Measurements from ENCODE around the gene STRIP1. TPM values are rescaled to one million over a fixed set of nuclear protein-coding genes. Genes with fewer than 3 reads are reported as not detected.

Gene STRIP1
- total and polyA plus RNA-seq, 10 of the 15 experiments (the other 5 are each of a cell fraction or from before 2014, with no cell fraction given), result 6.3 to 26.6 (median 18.0) TPM

- ChIA-PET SMC1A (ENCODE audit: uncharacterized antibody, unreplicated experiment) (no interaction called here), CTCF (interaction anchor here (1.7 to 7.9 kb wide), 2 partner anchors 8 to 10 kb away, joined by 7 to 57 read pairs; no protein-coding TSS in a partner anchor)
- TF ChIP-seq KDM1A (IDR thresholded peaks at IDR 0.05; ENCODE audit: borderline replicate concordance) (no peak), PKNOX1 (IDR thresholded peaks at IDR 0.05) (no peak), MEF2B (IDR thresholded peaks at IDR 0.05; ENCODE audit: partially characterized antibody, poor library complexity, severe bottlenecking) (no peak), E4F1 (IDR thresholded peaks at IDR 0.05; ENCODE audit: borderline replicate concordance, partially characterized antibody) (no peak), E2F4 (IDR thresholded peaks at IDR 0.05; ENCODE audit: low read depth, low read length) (no peak), NFYB (IDR thresholded peaks at IDR 0.05; ENCODE audit: insufficient read depth, low read depth, low read length) (no peak), IKZF2 (IDR thresholded peaks at IDR 0.05) (no peak), BMI1 (IDR thresholded peaks at IDR 0.05; ENCODE audit: borderline replicate concordance) (no peak), BCL11A (IDR thresholded peaks at IDR 0.05; ENCODE audit: low read depth, low read length) (no peak), BCL3 (IDR thresholded peaks at IDR 0.05; ENCODE audit: borderline replicate concordance, insufficient read depth, low read depth, low read length, poor library complexity, severe bottlenecking) (no peak), ZSCAN29 (IDR thresholded peaks at IDR 0.05) (no peak), MAX (IDR thresholded peaks at IDR 0.05; ENCODE audit: low read depth, low read length) (no peak), ZNF687 (IDR thresholded peaks at IDR 0.05) (no peak), MTA3 (IDR thresholded peaks at IDR 0.05; ENCODE audit: borderline replicate concordance, low read length) (no peak)
These were observed 13.1 kb upstream of the STRIP1 start for GRCh38 chr1:110021285-110021684.

More at GRCh38 chr1:110021285-110021684, 13.1 kb upstream of the STRIP1 start:
- WGBS (ENCODE audit: insufficient coverage, insufficient replicate concordance, low lambda C conversion rate, missing lambda C conversion rate), result 97% methylated on average over 3 of the region's 3 CpGs
- Histone ChIP-seq H3K9ac (ENCODE audit: control insufficient read depth, insufficient read depth, low read length) (no peak overlapping the region), H4K20me1 (ENCODE audit: control insufficient read depth, insufficient read depth) (no peaks in the 10 kb centered on the region), H2AFZ (ENCODE audit: control insufficient read depth, low read depth, low read length) (no peak overlapping the region), H3K4me3 (no peak overlapping the region), H3K79me2 (ENCODE audit: control insufficient read depth, insufficient read depth, low read length) (no peaks in the 10 kb centered on the region), H3K9me3 (replicated peaks; ENCODE audit: control insufficient read depth, insufficient read depth, low read length) (no peaks in the 10 kb centered on the region), H3K4me1 (ENCODE audit: control insufficient read depth, insufficient read depth, low read length) (no peaks in the 10 kb centered on the region), H3K27me3 (replicated peaks in 1 of 2; ENCODE audit: control insufficient read depth in 2 of 2, insufficient read depth in 2 of 2, low read length in 1 of 2) (no peaks in the 10 kb centered on the region), H3K36me3 (ENCODE audit: control insufficient read depth in 2 of 2, insufficient read depth in 2 of 2, low read length in 1 of 2) (peaks cover 7 to 50% of the 10 kb centered on the region in 2 experiments), H3K27ac (ENCODE audit: control insufficient read depth, insufficient read depth) (no peak overlapping the region), H3K4me2 (ENCODE audit: control insufficient read depth, insufficient read depth) (no peak overlapping the region)
- RAD21 ChIA-PET (ENCODE audit: unreplicated experiment), result no interaction called here
- ATAC-seq, result no peak
- POLR2A ChIA-PET, result no interaction called here
- BruUV-seq (replicated peaks), result no TSS peak
- in situ Hi-C loops (cut with MboI), result no loop called here
- intact Hi-C loops (cut with micrococcal nuclease; ENCODE audit: unreplicated experiment), result no loop called here
- FAIRE-seq, result no peak
- no peak for DNase-seq (ENCODE audit: low read depth, low spot score)
